WERI-Rb-1 (cell line): Measurements from ENCODE around the gene NEURL3.

ENCODE experiments used
- DNase-seq: peaks from one replicate; pipeline ENCODE4 v3.0.0-alpha.2; 2020
- H3K27ac ChIP-seq: fragments of 250-450 bp; sonication (Bioruptor Pico); 2 replicates; pipeline ENCODE4 v1.5.1; 2020; ENCODE audit warnings: mild to moderate bottlenecking, moderate library complexity
- H3K27me3 ChIP-seq: fragments of 250-450 bp; sonication (Bioruptor Pico); 2 replicates; pipeline ENCODE4 v1.5.1; 2021; ENCODE audit warnings: mild to moderate bottlenecking, low read depth, moderate library complexity; ENCODE audit not compliant: insufficient read depth, severe bottlenecking
- H3K36me3 ChIP-seq: fragments of 250-450 bp; sonication (Bioruptor Pico); 2 replicates; pipeline ENCODE4 v1.5.1; 2020; ENCODE audit warnings: mild to moderate bottlenecking, moderate library complexity
- H3K4me3 ChIP-seq: 2 replicates; pipeline ENCODE4 v1.5.1; 2011; ENCODE audit warnings: low read depth, mild to moderate bottlenecking, control low read depth, low read length
- H3K9me3 ChIP-seq: fragments of 250-450 bp; sonication (Bioruptor Pico); 2 replicates; pipeline ENCODE4 v1.5.1; 2021; ENCODE audit warnings: mild to moderate bottlenecking, moderate library complexity; ENCODE audit not compliant: severe bottlenecking
- CTCF ChIP-seq: IDR thresholded peaks from 2 replicates; pipeline ENCODE4 v1.5.1; 2011; ENCODE audit warnings: low read depth, mild to moderate bottlenecking, control low read depth, inconsistent platforms, low read length

The NEURL3 gene

GRCh38 chr2:96533292-96534073 is 28.3 kb upstream of the NEURL3 start:
- Histone ChIP-seq H3K9me3 (no peaks in the 10 kb centered on the region), H3K36me3 (no peaks in the 10 kb centered on the region), H3K27me3 (peaks cover 13% of the 10 kb centered on the region), H3K27ac (no peak overlapping the region), H3K4me3 (no peak overlapping the region)
- no peak for DNase-seq
- no peak for TF ChIP-seq CTCF

- TF ChIP-seq CTCF, result no peak
- DNase-seq, result no peak
- Histone ChIP-seq H3K27ac (no peak overlapping the region), H3K9me3 (no peaks in the 10 kb centered on the region), H3K27me3 (peaks cover 7% of the 10 kb centered on the region), H3K36me3 (no peaks in the 10 kb centered on the region), H3K4me3 (no peak overlapping the region)
These were observed 27.6 kb upstream of the NEURL3 start for GRCh38 chr2:96532641-96533291.

- Histone ChIP-seq H3K9me3 (no peaks in the 10 kb centered on the region), H3K36me3 (no peaks in the 10 kb centered on the region), H3K4me3 (peak overlapping the region; percentile 40), H3K27ac (no peak overlapping the region), H3K27me3 (no peaks in the 10 kb centered on the region)
- peak; percentile 83 for DNase-seq
- no peak for TF ChIP-seq CTCF
These were observed 26.8 kb upstream of the NEURL3 start for GRCh38 chr2:96531872-96532505.

GRCh38 chr2:96531366-96531765 is 26.2 kb upstream of the NEURL3 start:
- Histone ChIP-seq H3K4me3 (peak overlapping the region; percentile 40), H3K27me3 (no peaks in the 10 kb centered on the region), H3K27ac (no peak overlapping the region), H3K9me3 (no peaks in the 10 kb centered on the region), H3K36me3 (no peaks in the 10 kb centered on the region)
- DNase-seq, result no peak
- no peak for TF ChIP-seq CTCF

- no peak for DNase-seq
- H3K36me3 ChIP-seq, result no peaks in the 10 kb centered on the region
- H3K4me3 ChIP-seq, result no peak overlapping the region
- TF ChIP-seq CTCF, result no peak
- H3K9me3 ChIP-seq, result no peaks in the 10 kb centered on the region
- no peaks in the 10 kb centered on the region for H3K27me3 ChIP-seq
- no peak overlapping the region for H3K27ac ChIP-seq
These were observed 25.6 kb upstream of the NEURL3 start for GRCh38 chr2:96530474-96531357.
